HG03520 (cell line): Measurements from ENCODE around the gene ST6GALNAC4.

ENCODE experiments used
- ATAC-seq: cut with Tn5 transposase; IDR thresholded peaks from one replicate; pipeline ENCODE4 v1.9.1; 2021; ENCODE audit warnings: mild to moderate bottlenecking, moderate library complexity; ENCODE audit not compliant: unreplicated experiment

ST6GALNAC4 gene

GRCh38 chr9:127915801-127916719, 781 bp downstream of the ST6GALNAC4 start:
- no peak for ATAC-seq

GRCh38 chr9:127915325-127915752, 1.5 kb downstream of the ST6GALNAC4 start:
- ATAC-seq = no peak

GRCh38 chr9:127913682-127914081, 3.2 kb downstream of the ST6GALNAC4 start:
- no peak for ATAC-seq

- no peak for ATAC-seq
Measured at GRCh38 chr9:127912882-127913281, 4.0 kb downstream of the ST6GALNAC4 start.

DNA sequence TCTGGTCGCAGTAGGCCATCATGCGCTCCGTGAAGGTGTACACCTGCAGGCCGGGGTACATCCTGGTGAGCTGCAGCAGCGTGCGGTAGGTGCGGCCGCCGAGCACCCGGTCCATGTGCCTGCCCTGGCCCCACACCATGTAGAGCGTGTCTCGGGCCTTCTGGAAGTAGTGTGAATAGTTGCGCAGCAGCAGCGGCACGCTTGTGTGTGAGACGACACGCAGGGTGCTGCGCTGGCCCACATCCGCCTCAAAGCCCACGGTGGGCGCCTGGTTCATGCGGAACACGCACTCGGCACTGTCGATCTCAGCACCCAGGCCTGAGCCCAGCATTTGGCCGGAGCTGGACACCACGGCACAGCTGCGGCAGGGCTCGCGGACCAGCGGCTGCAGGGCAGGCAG, 4.5 kb downstream of the ST6GALNAC4 start:
- ATAC-seq = no peak

DNA sequence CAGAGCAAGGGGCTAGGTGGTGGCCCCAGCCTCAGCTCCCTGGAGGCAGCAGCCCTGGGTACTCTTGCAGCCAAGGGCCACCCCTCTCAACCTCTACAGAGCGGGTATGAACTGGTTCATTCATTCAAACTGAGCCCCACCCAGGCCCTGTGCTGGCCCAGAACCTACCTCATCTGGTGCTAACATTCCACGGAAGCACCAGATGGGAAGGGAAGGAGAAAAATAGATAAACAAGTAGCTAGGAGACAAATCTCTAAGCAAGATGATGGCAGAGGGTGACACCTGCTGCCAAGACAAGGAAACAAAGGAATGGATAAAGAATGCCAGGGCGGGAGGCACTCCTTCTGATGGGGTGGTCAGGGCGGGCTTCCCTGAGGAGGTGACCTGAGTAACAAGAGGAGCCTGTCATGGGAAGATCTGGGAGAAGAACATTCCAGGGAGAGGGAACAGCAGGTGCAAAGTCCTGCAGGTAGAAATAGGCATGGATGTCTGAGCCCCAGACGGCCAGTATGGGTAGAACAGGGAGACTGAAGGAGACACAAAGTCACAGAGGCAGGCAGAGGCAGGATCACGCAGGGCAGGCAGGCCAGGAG, 6.1 kb downstream of the ST6GALNAC4 start:
- no peak for ATAC-seq

- ATAC-seq = no peak
Measured at GRCh38 chr9:127909839-127910273, 7.0 kb downstream of the ST6GALNAC4 start.

DNA sequence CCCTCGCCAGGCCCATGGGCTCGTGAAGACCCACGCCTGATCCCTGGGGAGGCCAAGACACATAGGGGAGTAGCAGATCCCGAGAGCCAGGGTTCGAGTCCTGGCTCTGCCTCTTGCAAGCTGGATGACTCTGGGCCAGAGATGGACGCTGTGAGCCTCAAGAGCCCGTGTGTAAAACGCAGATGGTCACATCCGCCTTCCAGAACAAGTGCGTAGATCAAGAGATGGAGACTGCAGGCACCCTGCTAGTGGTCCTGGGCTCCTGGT, 8.2 kb downstream of the ST6GALNAC4 start:
- ATAC-seq = no peak

DNA sequence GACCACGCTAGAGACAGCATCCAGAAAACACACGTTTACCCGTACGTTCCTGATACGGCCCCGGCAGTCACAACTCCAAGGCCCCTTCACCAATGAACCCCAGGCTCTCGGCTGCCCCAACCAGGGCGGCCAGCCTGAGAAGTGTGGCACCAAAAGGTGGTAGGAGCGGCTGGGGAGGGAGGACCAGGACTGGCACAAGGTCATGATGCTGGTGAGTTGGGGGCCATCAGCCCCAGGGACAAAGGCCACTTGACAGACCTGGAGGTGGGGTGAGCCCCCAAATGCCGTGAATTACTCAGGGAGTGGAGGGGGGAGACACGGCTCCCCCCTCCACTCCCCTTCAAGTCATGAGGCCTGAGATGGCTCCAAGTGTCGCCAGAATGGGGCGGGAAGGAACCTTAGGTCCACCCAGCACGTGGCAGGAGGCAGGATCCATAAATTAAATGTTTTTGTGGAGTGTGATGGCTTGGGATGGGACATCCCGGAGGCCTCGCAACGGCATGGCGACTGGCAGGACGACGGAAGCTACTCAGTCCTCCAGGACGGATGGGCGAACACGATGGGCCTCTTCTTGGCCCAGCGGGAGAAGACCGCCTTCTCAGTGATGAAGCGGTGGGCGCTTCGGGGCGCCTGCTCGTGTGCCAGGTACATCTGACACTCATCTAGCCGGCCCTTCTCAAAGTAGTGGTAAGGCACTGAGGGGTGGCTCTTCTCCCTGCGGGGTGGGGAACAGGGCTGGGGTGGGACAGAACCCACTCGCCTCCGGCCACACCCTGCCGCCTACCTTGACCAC, 8.8 kb downstream of the ST6GALNAC4 start:
- no peak for ATAC-seq

DNA sequence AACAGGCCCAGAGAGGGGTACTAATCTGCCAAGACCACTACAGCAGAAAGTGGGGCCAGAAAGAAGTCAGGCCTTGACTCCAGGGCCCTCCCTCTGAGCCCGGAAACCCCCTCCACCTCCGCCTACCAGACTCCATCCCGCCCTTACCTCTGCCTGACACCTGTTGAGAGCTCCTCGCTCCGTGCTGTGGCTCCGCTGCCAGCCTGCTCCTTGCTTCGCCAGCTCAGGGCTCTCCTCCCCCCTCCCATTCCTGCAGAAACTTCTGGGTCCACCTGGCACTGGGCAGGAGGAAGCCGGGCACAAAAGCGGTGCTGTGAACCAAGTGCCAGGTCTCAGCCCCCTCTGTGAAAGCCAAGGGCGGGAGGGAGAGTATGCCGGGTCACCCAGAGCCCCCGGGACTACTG, 11.1 kb downstream of the ST6GALNAC4 start:
- no peak for ATAC-seq

- ATAC-seq = no peak
Measured at GRCh38 chr9:127905004-127905728, 11.7 kb downstream of the ST6GALNAC4 start.

DNA sequence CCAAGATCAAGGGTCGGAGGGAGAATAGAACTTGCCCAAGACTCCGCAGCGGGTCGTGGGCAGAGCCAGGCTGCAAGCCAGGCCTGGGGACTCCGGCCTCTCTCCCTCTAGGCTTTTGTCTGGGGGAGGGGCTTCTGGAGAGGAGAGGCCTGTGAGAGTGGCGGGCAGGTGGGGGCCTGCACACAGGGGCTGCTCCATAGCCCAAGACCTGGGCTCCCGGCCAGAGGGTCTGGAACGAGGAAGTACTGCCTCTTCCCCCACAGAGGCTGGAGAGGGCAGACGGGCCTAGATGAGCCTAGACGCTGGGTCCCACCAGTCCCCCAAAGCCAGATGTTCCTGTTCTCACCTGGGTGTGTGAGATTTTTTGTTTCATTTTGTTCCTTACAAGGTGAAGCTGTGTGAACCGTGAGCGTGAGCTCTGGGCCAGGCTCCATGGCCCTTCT, 12.3 kb downstream of the ST6GALNAC4 start:
- no peak for ATAC-seq

- ATAC-seq = no peak
Measured at GRCh38 chr9:127903557-127904475, 13.0 kb downstream of the ST6GALNAC4 start.

GRCh38 chr9:127899128-127899943, 17.5 kb downstream of the ST6GALNAC4 start, which contains the start of gene ST6GALNAC6:
TSS of gene ST6GALNAC6 (minus strand) at chr9:127899603. CDS start at chr9:127897981, 1,622 bp downstream.
- ATAC-seq = peak; percentile 57

- no peak for ATAC-seq
Measured at GRCh38 chr9:127898433-127899127, 18.3 kb downstream of the ST6GALNAC4 start.

DNA sequence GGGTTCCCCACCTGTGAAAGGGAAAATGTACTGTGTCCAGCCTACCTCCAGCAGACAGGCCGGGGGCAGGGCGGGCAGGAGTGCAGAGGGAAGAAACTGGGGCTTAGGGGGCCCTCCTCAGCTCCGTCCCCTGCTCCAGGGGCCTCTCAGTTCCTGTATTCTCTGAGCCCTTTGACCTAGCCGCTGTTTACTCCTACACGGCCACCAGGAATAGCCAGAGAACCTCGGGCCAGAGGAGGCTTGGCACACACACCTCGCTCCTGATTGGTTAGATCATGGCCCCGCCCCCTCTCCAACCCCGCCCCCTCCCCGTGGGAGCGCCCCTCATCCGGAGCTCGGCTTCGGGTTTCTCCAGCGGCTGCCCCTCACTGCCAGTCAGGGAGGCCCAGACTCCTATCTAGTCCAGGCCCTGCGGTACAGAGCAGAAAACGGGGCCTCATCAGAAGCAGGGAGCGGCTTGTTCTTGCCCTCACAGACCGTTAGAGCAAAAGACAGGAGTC, 19.6 kb downstream of the ST6GALNAC4 start:
- ATAC-seq = no peak

- ATAC-seq = no peak
Measured at GRCh38 chr9:127896395-127897192, 20.2 kb downstream of the ST6GALNAC4 start.
